DND-41 (cell line): ENCODE results near the gene RGS3.

Experiments
- CTCF ChIP-seq: IDR thresholded peaks from 2 replicates; pipeline ENCODE4 v1.5.1; 2012; ENCODE audit warnings: borderline replicate concordance, low read length, moderate library complexity, mild to moderate bottlenecking; ENCODE audit not compliant: poor library complexity, severe bottlenecking; ENCODE audit errors: extremely low read depth
- EZH2 ChIP-seq: IDR thresholded peaks from 3 replicates; pipeline ENCODE4 v1.6.1; 2012; ENCODE audit warnings: borderline replicate concordance, low read depth, mild to moderate bottlenecking, moderate library complexity, low read length, inconsistent platforms; ENCODE audit not compliant: severe bottlenecking

DNA sequence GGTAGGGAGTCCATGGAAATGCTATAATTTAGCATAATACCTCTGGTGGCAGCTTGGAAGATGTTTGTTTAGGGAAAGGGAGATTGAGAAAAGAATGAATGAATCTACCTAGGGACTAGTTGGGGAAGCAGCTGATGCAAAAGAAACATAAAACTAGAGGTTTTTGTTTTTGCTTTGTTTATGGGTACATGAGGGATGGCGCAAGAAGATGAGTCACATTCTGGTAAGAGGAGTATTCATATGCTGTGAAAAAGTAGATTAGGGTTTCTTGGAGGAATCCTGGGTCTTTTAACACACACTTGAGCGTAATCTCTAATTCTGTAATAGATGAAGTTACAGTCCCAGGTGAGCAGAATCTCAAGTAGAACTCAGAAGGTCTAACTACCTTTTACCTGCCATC is 35.9 kb upstream of the RGS3 start:
- no peak for TF ChIP-seq CTCF
- TF ChIP-seq EZH2 = no peak
